ENCODE measurements around the gene ACOX3. TPM values are rescaled to one million over a fixed set of nuclear protein-coding genes. Genes with fewer than 3 reads are reported as not detected.

Gene ACOX3
- total RNA-seq, 1 donor from 2014 or later: 21.6 TPM

GRCh38 chr4:8442596-8443358 is 2.3 kb upstream of the ACOX3 start:
- H3K27me3 ChIP-seq: no peaks in the 10 kb centered on the region
- H3K4me1 ChIP-seq: peaks cover 41% of the 10 kb centered on the region
- H3K9me3 ChIP-seq: no peaks in the 10 kb centered on the region
- peaks cover 18% of the 10 kb centered on the region for H3K36me3 ChIP-seq
- no peak overlapping the region for H3K4me3 ChIP-seq
- TF ChIP-seq CTCF (IDR thresholded peaks at IDR 0.05): no peak
- DNase-seq (no peak), ATAC-seq (no peak)
- no peak overlapping the region for H3K27ac ChIP-seq
- intact Hi-C loops (cut with DNase I): no loop called here

DNA sequence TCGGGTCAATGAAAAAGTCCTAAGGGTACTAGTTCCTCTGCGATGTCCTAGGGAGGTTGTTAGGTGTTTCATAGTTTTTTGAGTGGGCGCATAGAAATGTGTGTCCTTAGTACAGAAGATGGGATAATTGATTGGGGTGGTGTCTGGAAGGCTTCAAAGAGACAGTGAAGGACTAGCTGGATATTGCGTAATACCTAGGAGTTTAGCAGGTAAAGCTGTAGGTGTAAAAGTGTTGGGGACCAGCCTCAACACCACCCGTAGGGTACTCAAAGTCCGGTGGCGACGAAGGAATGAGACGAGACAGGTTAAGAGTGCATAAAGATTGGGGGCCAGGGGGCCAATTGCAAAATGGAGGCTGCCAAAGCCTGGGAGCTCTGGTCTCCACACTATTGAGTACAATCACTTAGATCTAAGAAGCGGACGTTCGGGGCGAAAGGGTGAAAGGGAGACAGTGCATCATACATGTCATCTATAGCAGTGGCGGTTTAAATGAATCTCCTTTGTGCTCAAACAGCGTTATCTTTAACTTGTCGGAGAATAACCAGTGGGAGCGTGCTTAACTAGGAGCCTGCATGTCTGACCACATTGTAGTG is 1.1 kb upstream of the ACOX3 start:
- H3K4me3 ChIP-seq: peak overlapping the region; percentile 99
- peaks cover 7% of the 10 kb centered on the region for H3K36me3 ChIP-seq
- ATAC-seq (no peak), DNase-seq (no peak)
- intact Hi-C loops (cut with DNase I): no loop called here
- TF ChIP-seq CTCF (IDR thresholded peaks at IDR 0.05): no peak
- peak overlapping the region; percentile 97 for H3K27ac ChIP-seq
- H3K27me3 ChIP-seq: no peaks in the 10 kb centered on the region
- H3K4me1 ChIP-seq: peaks cover 53% of the 10 kb centered on the region
- H3K9me3 ChIP-seq: no peaks in the 10 kb centered on the region

DNA sequence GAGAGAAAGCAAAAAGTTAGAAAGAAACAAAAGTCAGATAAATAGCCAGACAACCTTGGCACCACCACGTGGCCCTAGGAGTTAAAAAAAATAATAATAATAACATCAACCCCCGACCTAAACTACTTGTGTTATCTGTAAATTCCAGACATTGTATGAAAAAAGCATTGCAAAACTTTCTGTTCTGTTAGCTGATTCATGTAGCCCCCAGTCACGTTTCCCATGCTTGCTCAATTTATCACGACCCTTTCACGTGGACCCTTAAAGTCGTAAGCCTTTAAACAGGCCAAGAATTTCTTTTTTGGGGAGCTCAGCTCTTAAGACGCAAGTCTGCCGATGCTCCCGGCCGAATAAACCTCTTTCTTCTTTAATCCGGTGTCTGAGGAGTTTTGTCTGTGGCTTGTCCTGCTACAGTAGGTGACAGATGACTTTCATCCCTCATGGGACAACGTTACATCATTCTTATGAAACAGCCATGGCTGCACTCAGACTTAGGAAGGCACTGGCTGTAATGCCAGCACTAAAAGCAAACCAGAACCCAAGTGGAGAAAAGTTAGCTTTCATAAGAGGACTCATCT is 520 bp downstream of the ACOX3 start:
- H3K27ac ChIP-seq: peak overlapping the region; percentile 97
- DNase-seq (no peak), ATAC-seq (peak; percentile 50)
- no peaks in the 10 kb centered on the region for H3K9me3 ChIP-seq
- intact Hi-C loops (cut with DNase I): no loop called here
- no peaks in the 10 kb centered on the region for H3K27me3 ChIP-seq
- H3K4me3 ChIP-seq: peak overlapping the region; percentile 99
- no peaks in the 10 kb centered on the region for H3K36me3 ChIP-seq
- TF ChIP-seq CTCF (IDR thresholded peaks at IDR 0.05): no peak
- peaks cover 67% of the 10 kb centered on the region for H3K4me1 ChIP-seq

GRCh38 chr4:8439168-8439567 is 1.4 kb downstream of the ACOX3 start:
- no peak for DNase-seq
- Histone ChIP-seq H3K36me3 (no peaks in the 10 kb centered on the region), H3K4me1 (peaks cover 74% of the 10 kb centered on the region), H3K4me3 (peak overlapping the region; percentile 99), H3K27ac (peak overlapping the region; percentile 97), H3K27me3 (no peaks in the 10 kb centered on the region), H3K9me3 (no peaks in the 10 kb centered on the region)
- no peak for TF ChIP-seq CTCF (IDR thresholded peaks at IDR 0.05)
- no peak for ATAC-seq
- intact Hi-C loops (cut with DNase I): no loop called here

- peaks cover 74% of the 10 kb centered on the region for H3K4me1 ChIP-seq
- intact Hi-C loops (cut with DNase I): no loop called here
- no peak for TF ChIP-seq CTCF (IDR thresholded peaks at IDR 0.05)
- H3K27me3 ChIP-seq: no peaks in the 10 kb centered on the region
- peak overlapping the region; percentile 99 for H3K4me3 ChIP-seq
- peak overlapping the region; percentile 97 for H3K27ac ChIP-seq
- ATAC-seq: no peak
- peak; percentile 65 for DNase-seq
- H3K36me3 ChIP-seq: no peaks in the 10 kb centered on the region
- H3K9me3 ChIP-seq: no peaks in the 10 kb centered on the region
These were observed 1.8 kb downstream of the ACOX3 start for GRCh38 chr4:8438743-8439142.

All from upper lobe of right lung (tissue), 1 donor.